SU-DHL-6 (cell line): ENCODE measurements around the gene WNT1.

Experiments
- H2AFZ ChIP-seq: fragments of 200-600 bp; sonication (generic); 2 replicates; pipeline ENCODE4 v1.6.1; 2014; ENCODE audit warnings: low read depth, mild to moderate bottlenecking, moderate library complexity, mixed read lengths, antibody characterized with exemption, low read length; ENCODE audit not compliant: severe bottlenecking
- H3F3A ChIP-seq: fragments of 200-600 bp; shearing (Covaris generic); 2 replicates; pipeline ENCODE4 v1.6.0; 2016; ENCODE audit warnings: antibody characterized with exemption, mild to moderate bottlenecking; ENCODE audit not compliant: insufficient read depth
- H3K27ac ChIP-seq: fragments of 200-600 bp; sonication (generic); 2 replicates; pipeline ENCODE4 v1.5.1; 2016; ENCODE audit warnings: low read depth, mild to moderate bottlenecking, low read length, moderate library complexity, mixed read lengths
- H3K27me3 ChIP-seq: fragments of 200-600 bp; sonication (generic), shearing (Covaris generic); 2 replicates; pipeline ENCODE4 v1.6.0; 2014; ENCODE audit warnings: mild to moderate bottlenecking, low read length
- H3K36me3 ChIP-seq: fragments of 200-600 bp; sonication (generic); 2 replicates; pipeline ENCODE4 v1.6.1; 2014; ENCODE audit warnings: mild to moderate bottlenecking, low read length, mixed read lengths
- H3K4me2 ChIP-seq: fragments of 300-600, 200-600 bp; shearing (Covaris generic), sonication (generic); 2 replicates; pipeline ENCODE4 v1.6.0; 2014; ENCODE audit warnings: low read length, low read depth, mild to moderate bottlenecking; ENCODE audit not compliant: poor library complexity, severe bottlenecking
- H3K4me3 ChIP-seq: fragments of 200-600 bp; sonication (generic); 2 replicates; pipeline ENCODE4 v1.5.1; 2014; ENCODE audit warnings: antibody characterized with exemption, low read length, mild to moderate bottlenecking, mixed read lengths; ENCODE audit not compliant: insufficient read depth, poor library complexity, severe bottlenecking
- H3K79me2 ChIP-seq: fragments of 200-600 bp; sonication (generic); 2 replicates; pipeline ENCODE4 v1.6.1; 2014; ENCODE audit warnings: mild to moderate bottlenecking, low read length, moderate library complexity; ENCODE audit not compliant: insufficient read depth
- H3K9ac ChIP-seq: fragments of 200-600 bp; sonication (generic); 2 replicates; pipeline ENCODE4 v1.7.0; 2014; ENCODE audit warnings: mild to moderate bottlenecking, low read length
- H3K9me2 ChIP-seq: fragments of 200-600 bp; sonication (generic); replicated peaks from 2 replicates; pipeline ENCODE4 v1.6.1; 2014; ENCODE audit warnings: low read length; ENCODE audit not compliant: insufficient read depth
- H3K9me3 ChIP-seq: fragments of 200-600 bp; sonication (generic); 2 replicates; pipeline ENCODE4 v1.6.1; 2014; ENCODE audit warnings: low read length, mixed read lengths; ENCODE audit not compliant: insufficient read depth
- H4K20me1 ChIP-seq: fragments of 200-600 bp; sonication (generic); 2 replicates; pipeline ENCODE4 v1.6.1; 2014; ENCODE audit warnings: low read depth, mild to moderate bottlenecking, antibody characterized with exemption, low read length, moderate library complexity, mixed read lengths
- CTCF ChIP-seq: fragments of 200-600 bp; sonication (generic); IDR thresholded peaks from one replicate; pipeline ENCODE4 v1.5.1; 2017; ENCODE audit warnings: antibody characterized with exemption, mild to moderate bottlenecking, low read length, moderate library complexity; ENCODE audit not compliant: insufficient read depth, poor library complexity, severe bottlenecking
- EZH2phosphoT487 ChIP-seq: fragments of 200-600 bp; sonication (generic), shearing (Covaris generic); conservative IDR thresholded peaks from 2 replicates; pipeline ENCODE4 v1.6.1; 2018; ENCODE audit warnings: mild to moderate bottlenecking, antibody characterized with exemption, low read length, moderate library complexity, mixed read lengths

WNT1 gene

GRCh38 chr12:49027846-49028555 lies 49.9 kb downstream of the WNT1 start:
- Histone ChIP-seq H3K9me2 (no peaks in the 10 kb centered on the region), H3K9ac (no peak overlapping the region), H4K20me1 (no peaks in the 10 kb centered on the region), H3K4me2 (no peak overlapping the region), H3K4me3 (no peak overlapping the region), H3K9me3 (no peaks in the 10 kb centered on the region), H3K79me2 (no peaks in the 10 kb centered on the region), H3K27ac (no peak overlapping the region), H3K36me3 (no peaks in the 10 kb centered on the region; the same call in 1 of the 2 replicates), H3K27me3 (no peaks in the 10 kb centered on the region), H2AFZ (no peak overlapping the region), H3F3A (peaks cover 8% of the 10 kb centered on the region)
- TF ChIP-seq CTCF = no peak
- TF ChIP-seq EZH2phosphoT487 = no peak

GRCh38 chr12:49028666-49029275 lies 50.6 kb downstream of the WNT1 start:
- Histone ChIP-seq H3K9me3 (no peaks in the 10 kb centered on the region), H2AFZ (no peak overlapping the region), H3K27me3 (no peaks in the 10 kb centered on the region), H3K4me2 (no peak overlapping the region), H3K36me3 (no peaks in the 10 kb centered on the region; the same call in 1 of the 2 replicates), H3F3A (peaks cover 4% of the 10 kb centered on the region; the same call in 1 of the 2 replicates), H3K27ac (no peak overlapping the region), H3K79me2 (no peaks in the 10 kb centered on the region), H3K9ac (no peak overlapping the region), H4K20me1 (no peaks in the 10 kb centered on the region), H3K9me2 (no peaks in the 10 kb centered on the region), H3K4me3 (no peak overlapping the region)
- TF ChIP-seq EZH2phosphoT487 = no peak
- no peak for TF ChIP-seq CTCF

- Histone ChIP-seq H3K36me3 (no peaks in the 10 kb centered on the region; the same call in 1 of the 2 replicates), H3F3A (no peaks in the 10 kb centered on the region), H4K20me1 (no peaks in the 10 kb centered on the region), H3K9me2 (no peaks in the 10 kb centered on the region), H3K9ac (no peak overlapping the region), H3K9me3 (no peaks in the 10 kb centered on the region), H3K79me2 (no peaks in the 10 kb centered on the region), H2AFZ (no peak overlapping the region), H3K4me2 (no peak overlapping the region), H3K27me3 (no peaks in the 10 kb centered on the region), H3K27ac (no peak overlapping the region), H3K4me3 (no peak overlapping the region)
- TF ChIP-seq CTCF (no peak), EZH2phosphoT487 (no peak)
These were observed 52.0 kb downstream of the WNT1 start for GRCh38 chr12:49030119-49030518.
